Measurements from ENCODE around the gene L3MBTL4.
"Not testable (repeated sequence)": the region's sequence is repeated elsewhere in the genome, so short reads cannot be mapped to it uniquely, and the experiment has no call there.

Gene L3MBTL4

DNA sequence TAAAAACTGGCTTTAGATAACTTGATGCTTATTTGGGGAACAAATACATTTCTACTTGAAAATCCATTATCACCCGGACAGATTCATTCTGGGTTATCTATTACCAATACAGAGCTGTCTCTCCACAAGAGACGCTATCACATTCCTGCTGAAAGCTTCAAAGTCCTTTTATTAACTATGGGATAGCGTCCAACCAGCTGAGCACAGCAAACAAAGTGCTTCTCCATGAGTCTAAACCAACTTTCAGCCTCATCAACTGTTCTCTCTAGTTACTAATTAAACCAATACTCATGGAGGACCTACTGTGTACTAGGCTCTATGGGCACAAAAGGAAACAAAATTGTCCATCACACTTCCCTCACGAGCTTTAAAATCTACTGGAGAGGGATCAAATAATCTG, 132.8 kb downstream of the L3MBTL4 start:
- Histone ChIP-seq H3K4me1 (no peaks in the 10 kb centered on the region), H3K4me3 (ENCODE audit: low read depth, low read length) (no peak overlapping the region), H3K27me3 (no peaks in the 10 kb centered on the region), H3K9me3 (no peaks in the 10 kb centered on the region), H3K36me3 (no peaks in the 10 kb centered on the region)
- TF ChIP-seq, protein P1, sequence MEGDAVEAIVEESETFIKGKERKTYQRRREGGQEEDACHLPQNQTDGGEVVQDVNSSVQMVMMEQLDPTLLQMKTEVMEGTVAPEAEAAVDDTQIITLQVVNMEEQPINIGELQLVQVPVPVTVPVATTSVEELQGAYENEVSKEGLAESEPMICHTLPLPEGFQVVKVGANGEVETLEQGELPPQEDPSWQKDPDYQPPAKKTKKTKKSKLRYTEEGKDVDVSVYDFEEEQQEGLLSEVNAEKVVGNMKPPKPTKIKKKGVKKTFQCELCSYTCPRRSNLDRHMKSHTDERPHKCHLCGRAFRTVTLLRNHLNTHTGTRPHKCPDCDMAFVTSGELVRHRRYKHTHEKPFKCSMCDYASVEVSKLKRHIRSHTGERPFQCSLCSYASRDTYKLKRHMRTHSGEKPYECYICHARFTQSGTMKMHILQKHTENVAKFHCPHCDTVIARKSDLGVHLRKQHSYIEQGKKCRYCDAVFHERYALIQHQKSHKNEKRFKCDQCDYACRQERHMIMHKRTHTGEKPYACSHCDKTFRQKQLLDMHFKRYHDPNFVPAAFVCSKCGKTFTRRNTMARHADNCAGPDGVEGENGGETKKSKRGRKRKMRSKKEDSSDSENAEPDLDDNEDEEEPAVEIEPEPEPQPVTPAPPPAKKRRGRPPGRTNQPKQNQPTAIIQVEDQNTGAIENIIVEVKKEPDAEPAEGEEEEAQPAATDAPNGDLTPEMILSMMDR (IDR thresholded peaks at IDR 0.05; ENCODE audit: low read depth, low read length) = no peak
- DNase-seq = no peak

DNA sequence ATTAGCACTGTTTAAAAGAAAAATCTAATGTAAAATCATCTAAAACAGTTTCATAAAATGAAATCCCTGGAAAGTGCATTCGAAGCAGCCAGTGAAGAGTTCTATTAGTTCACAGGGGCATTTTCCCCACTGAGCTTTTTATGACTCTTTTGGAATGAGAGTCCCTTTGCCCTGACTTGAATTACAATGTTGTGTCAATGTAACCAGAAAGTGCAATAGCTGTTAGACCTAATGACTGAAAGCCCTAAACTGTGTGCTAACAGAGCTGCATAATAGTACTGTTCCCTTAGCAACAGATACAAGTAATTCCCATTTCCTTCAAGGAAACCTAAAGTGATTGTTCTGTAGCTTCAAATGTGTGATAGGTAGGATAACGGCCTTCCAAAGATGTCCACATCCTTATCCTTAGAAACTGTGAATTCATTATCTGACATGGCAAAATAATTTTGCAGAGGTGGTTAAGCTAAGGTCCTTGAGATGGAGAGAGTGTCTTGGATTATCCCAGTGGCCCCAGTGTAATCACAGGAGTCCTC, 134.4 kb downstream of the L3MBTL4 start:
- Histone ChIP-seq H3K9me3 (no peaks in the 10 kb centered on the region), H3K4me1 (no peaks in the 10 kb centered on the region), H3K4me3 (ENCODE audit: low read depth, low read length) (no peak overlapping the region), H3K27me3 (no peaks in the 10 kb centered on the region), H3K36me3 (no peaks in the 10 kb centered on the region)
- no peak for DNase-seq
- TF ChIP-seq, protein P1 (IDR thresholded peaks at IDR 0.05; ENCODE audit: low read depth, low read length) = no peak

DNA sequence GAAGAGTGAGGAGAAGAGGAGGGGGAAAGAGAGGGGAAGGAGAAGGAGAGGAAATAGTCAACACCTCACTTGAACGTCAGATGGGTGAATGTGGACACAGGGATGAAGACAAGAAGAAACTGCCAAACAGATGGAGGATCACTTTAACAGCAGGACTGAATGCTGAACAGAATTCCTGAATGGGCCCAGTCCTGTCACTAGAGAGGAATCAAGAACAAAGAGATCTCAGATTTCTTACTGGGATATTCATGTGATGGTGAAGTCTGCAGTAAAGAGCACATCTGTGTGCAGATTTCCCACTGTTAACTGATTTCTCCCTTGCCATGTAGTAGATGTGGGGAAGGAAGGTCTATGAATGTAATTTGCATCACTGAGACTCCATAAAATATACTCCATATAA, 135.4 kb downstream of the L3MBTL4 start:
- Histone ChIP-seq H3K9me3 (no peaks in the 10 kb centered on the region), H3K36me3 (no peaks in the 10 kb centered on the region), H3K4me1 (no peaks in the 10 kb centered on the region), H3K27me3 (no peaks in the 10 kb centered on the region), H3K4me3 (ENCODE audit: low read depth, low read length) (no peak overlapping the region)
- no peak for DNase-seq
- TF ChIP-seq, protein P1 (IDR thresholded peaks at IDR 0.05; ENCODE audit: low read depth, low read length) = no peak

DNA sequence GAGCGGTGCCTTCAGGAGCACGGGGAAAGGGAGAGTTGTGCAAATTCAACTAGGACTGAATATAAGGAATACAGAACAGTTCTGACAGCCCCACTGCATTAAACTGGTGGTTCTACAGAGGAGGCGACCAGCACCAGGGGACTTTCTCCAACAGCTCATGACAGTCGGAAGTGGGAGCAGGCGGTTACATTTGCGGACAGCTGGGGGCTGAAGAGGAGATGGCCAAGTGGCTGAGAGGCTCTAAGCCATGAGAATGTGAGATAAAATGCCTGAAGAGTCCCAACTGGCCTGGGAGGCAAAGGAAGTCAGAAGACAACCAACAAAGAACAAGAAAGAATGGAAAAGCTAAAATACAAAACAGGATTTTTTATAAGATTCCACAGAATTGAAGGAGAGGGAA, 141.3 kb downstream of the L3MBTL4 start:
- Histone ChIP-seq H3K4me3 (ENCODE audit: low read depth, low read length) (no peak overlapping the region), H3K9me3 (no peaks in the 10 kb centered on the region), H3K27me3 (no peaks in the 10 kb centered on the region), H3K4me1 (no peaks in the 10 kb centered on the region), H3K36me3 (no peaks in the 10 kb centered on the region)
- TF ChIP-seq, protein P1 (IDR thresholded peaks at IDR 0.05; ENCODE audit: low read depth, low read length) = no peak
- no peak for DNase-seq

DNA sequence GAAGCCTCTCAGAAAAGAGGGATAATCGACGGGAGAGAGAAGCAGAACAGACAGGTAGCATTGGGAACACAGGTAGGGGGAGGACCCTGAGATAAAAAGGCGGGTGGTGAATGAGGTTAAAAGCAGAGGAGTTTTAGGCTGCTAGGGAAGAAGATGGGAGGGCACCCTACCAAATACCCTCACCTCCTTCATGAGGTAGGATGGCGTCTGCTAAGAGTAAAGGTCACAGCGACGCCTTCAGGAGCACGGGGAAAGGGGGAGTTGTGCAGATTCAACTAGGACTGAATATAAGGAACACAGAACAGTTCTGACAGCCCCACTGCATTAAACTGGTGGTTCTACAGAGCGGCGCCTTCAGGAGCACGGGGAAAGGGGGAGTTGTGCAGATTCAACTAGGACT, 142.6 kb downstream of the L3MBTL4 start:
- H3K4me3 ChIP-seq (ENCODE audit: low read depth, low read length); H3K4me1 ChIP-seq; DNase-seq: not testable (repeated sequence)

DNA sequence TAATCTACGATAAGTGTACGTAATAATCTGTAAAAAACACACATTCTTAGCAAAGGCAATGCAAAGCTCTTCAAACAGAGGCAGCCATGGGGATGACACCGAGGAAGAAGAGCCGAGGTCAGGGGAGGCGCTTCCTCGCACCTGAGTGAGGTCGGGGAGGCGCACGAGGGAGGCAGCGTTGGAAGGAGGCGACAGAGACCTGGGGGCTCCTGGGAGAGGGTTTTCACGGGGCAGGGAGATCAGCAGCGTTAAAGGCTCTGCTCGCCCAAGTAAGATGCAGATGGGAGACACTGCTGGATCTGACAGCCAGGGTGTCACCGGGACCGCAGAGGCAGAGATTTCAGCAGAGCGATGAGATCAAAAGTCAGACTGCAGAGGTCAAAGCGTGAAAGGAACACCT, 143.1 kb downstream of the L3MBTL4 start:
- no peak for DNase-seq
- H3K36me3 ChIP-seq = no peaks in the 10 kb centered on the region
- H3K9me3 ChIP-seq = no peaks in the 10 kb centered on the region
- no peaks in the 10 kb centered on the region for H3K27me3 ChIP-seq
- TF ChIP-seq, protein P1 (IDR thresholded peaks at IDR 0.05; ENCODE audit: low read depth, low read length) = no peak
- H3K4me1 ChIP-seq = no peaks in the 10 kb centered on the region
- H3K4me3 ChIP-seq (ENCODE audit: low read depth, low read length) = no peak overlapping the region

More for the DNA sequence above, 142.6 kb downstream of the L3MBTL4 start:
- not testable (repeated sequence) for H3K27me3 ChIP-seq, H3K9me3 ChIP-seq, H3K36me3 ChIP-seq

DNA sequence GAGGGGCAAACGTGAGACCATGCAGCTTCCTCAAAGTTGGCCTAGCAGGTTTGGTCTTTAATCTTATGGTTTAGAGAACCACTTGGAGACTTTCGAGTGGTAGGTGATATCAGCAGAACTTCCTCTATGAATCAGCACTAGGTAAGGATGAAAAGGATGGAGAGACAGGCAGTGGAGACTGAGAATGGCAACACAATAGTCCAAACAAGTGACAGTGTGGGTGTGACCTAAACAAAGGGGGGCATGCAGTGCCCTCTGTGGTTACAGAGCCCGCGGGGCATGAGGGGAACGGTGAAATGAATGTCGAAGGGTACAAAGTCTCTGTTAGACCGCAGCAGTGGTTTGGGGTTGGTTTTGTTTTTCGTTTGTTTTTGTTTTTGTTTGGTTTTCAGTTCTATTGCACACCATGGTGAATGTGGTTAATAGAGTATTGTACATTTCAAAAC, 143.9 kb downstream of the L3MBTL4 start:
- TF ChIP-seq, protein P1 (IDR thresholded peaks at IDR 0.05; ENCODE audit: low read depth, low read length) = no peak
- no peak for DNase-seq

More for the DNA sequence above, 143.9 kb downstream of the L3MBTL4 start:
- Histone ChIP-seq H3K27me3 (no peaks in the 10 kb centered on the region), H3K4me1 (no peaks in the 10 kb centered on the region), H3K36me3 (no peaks in the 10 kb centered on the region), H3K4me3 (ENCODE audit: low read depth, low read length) (no peak overlapping the region), H3K9me3 (no peaks in the 10 kb centered on the region)
